Brain microvascular endothelial cell (primary cell): ENCODE measurements around the gene PDZK1IP1.

Experiments used
- DNase-seq: peaks from one replicate; pipeline ENCODE4 v3.0.0-alpha.2; 2020
- H3K27ac ChIP-seq: fragments of 250-450 bp; sonication (Bioruptor Pico); 2 replicates; pipeline ENCODE4 v1.5.1; 2020; ENCODE audit warnings: mild to moderate bottlenecking, moderate library complexity
- H3K27me3 ChIP-seq: fragments of 250-450 bp; sonication (Bioruptor Pico); replicated peaks from 2 replicates; pipeline ENCODE4 v1.5.1; 2020; ENCODE audit warnings: mild to moderate bottlenecking
- H3K36me3 ChIP-seq: fragments of 250-450 bp; sonication (Bioruptor Pico); replicated peaks from 2 replicates; pipeline ENCODE4 v1.5.1; 2020; ENCODE audit warnings: mild to moderate bottlenecking
- H3K4me3 ChIP-seq: 2 replicates; pipeline ENCODE4 v1.5.1; 2011; ENCODE audit warnings: low read depth, mild to moderate bottlenecking, control low read depth, low read length, moderate library complexity
- CTCF ChIP-seq: IDR thresholded peaks from 2 replicates; pipeline ENCODE4 v1.5.1; 2011; ENCODE audit warnings: low read depth, mild to moderate bottlenecking, moderate library complexity, low read length, control low read depth, inconsistent platforms; ENCODE audit errors: missing control alignments
- in situ Hi-C: cut with HindIII; loops from 2 replicates; pipeline ENCODE4 v1.10.0; 2017; ENCODE audit warnings: low sequenced_read_pairs, low pct_ligation_motif_present

Gene PDZK1IP1

GRCh38 chr1:47219001-47219400, 29.2 kb upstream of the PDZK1IP1 start:
- peaks cover 19% of the 10 kb centered on the region for H3K27me3 ChIP-seq
- no peak for DNase-seq

GRCh38 chr1:47216278-47217059, 26.6 kb upstream of the PDZK1IP1 start:
- H3K4me3 ChIP-seq = no peak overlapping the region
- H3K27ac ChIP-seq = no peak overlapping the region
- H3K27me3 ChIP-seq = no peaks in the 10 kb centered on the region
- TF ChIP-seq CTCF = no peak
- in situ Hi-C loops = no loop called here
- no peak for DNase-seq
- H3K36me3 ChIP-seq = no peaks in the 10 kb centered on the region

More at GRCh38 chr1:47219001-47219400, 29.2 kb upstream of the PDZK1IP1 start:
- Histone ChIP-seq H3K4me3 (no peak overlapping the region), H3K27ac (no peak overlapping the region), H3K36me3 (no peaks in the 10 kb centered on the region)
- in situ Hi-C loops = no loop called here
- TF ChIP-seq CTCF = no peak

GRCh38 chr1:47215713-47216112, 25.9 kb upstream of the PDZK1IP1 start:
- TF ChIP-seq CTCF = no peak
- no peaks in the 10 kb centered on the region for H3K27me3 ChIP-seq
- in situ Hi-C loops = no loop called here
- no peaks in the 10 kb centered on the region for H3K36me3 ChIP-seq
- H3K27ac ChIP-seq = no peak overlapping the region
- no peak overlapping the region for H3K4me3 ChIP-seq
- no peak for DNase-seq

GRCh38 chr1:47214549-47214948, 24.7 kb upstream of the PDZK1IP1 start:
- no peak overlapping the region for H3K27ac ChIP-seq
- no peak for TF ChIP-seq CTCF
- in situ Hi-C loops = no loop called here
- H3K27me3 ChIP-seq = no peaks in the 10 kb centered on the region
- no peak for DNase-seq
- H3K36me3 ChIP-seq = no peaks in the 10 kb centered on the region
- H3K4me3 ChIP-seq = no peak overlapping the region

- H3K27ac ChIP-seq = no peak overlapping the region
- in situ Hi-C loops = no loop called here
- no peaks in the 10 kb centered on the region for H3K36me3 ChIP-seq
- H3K27me3 ChIP-seq = no peaks in the 10 kb centered on the region
- no peak overlapping the region for H3K4me3 ChIP-seq
- no peak for DNase-seq
- TF ChIP-seq CTCF = no peak
Observed at GRCh38 chr1:47213230-47213963, 23.6 kb upstream of the PDZK1IP1 start.
